Stomach (tissue), 9 donors: Measurements from ENCODE around the gene BID. TPM values are rescaled to one million over a fixed set of nuclear protein-coding genes. Genes with fewer than 3 reads are reported as not detected.

Source experiments
- DNase-seq, 2 donors: peaks; one replicate each; pipeline versions ENCODE4 v3.0.0 to v3.0.0-alpha.2; 2013 to 2019
- H3K27ac ChIP-seq, 5 donors: fragments of 200-600 bp in 4 of 5; sonication (generic) in 4 of 5; one replicate each; pipeline ENCODE4 v1.5.1; 2013 to 2019; ENCODE audit warnings: mild to moderate bottlenecking in 1 of 5, moderate library complexity in 1 of 5
- H3K27me3 ChIP-seq, 3 donors: fragments of 200-600 bp; sonication (generic); one replicate each; pipeline ENCODE4 v1.5.1; 2017 to 2019; ENCODE audit warnings: mixed run types in 1 of 3
- H3K36me3 ChIP-seq, 4 donors: fragments of 200-600 bp; sonication (generic); 1 replicate in 3 of 4; 2 replicates in 1 of 4; pipeline ENCODE4 v1.5.1; 2016 to 2019
- H3K4me1 ChIP-seq, 4 donors: fragments of 200-600 bp; sonication (generic); one replicate each; pipeline ENCODE4 v1.5.1; 2016 to 2019
- H3K4me3 ChIP-seq, 4 donors: fragments of 200-600 bp; sonication (generic) in 3 of 4; one replicate each; pipeline ENCODE4 v1.5.1; 2016 to 2019; ENCODE audit warnings: mild to moderate bottlenecking in 1 of 4
- H3K9me3 ChIP-seq, 4 donors: fragments of 200-600 bp; sonication (generic); one replicate each; pipeline ENCODE4 v1.5.1; 2016 to 2019
- CTCF ChIP-seq, 7 experiments: fragments of 450-650 bp in 4 of 7; fragments of 200-600 bp in 3 of 7; sonication (generic) in 3 of 7; IDR thresholded peaks; one replicate each; pipeline ENCODE4 v1.5.1; 2016 to 2019; ENCODE audit warnings: antibody characterized with exemption in 7 of 7, control low read depth in 2 of 7, mild to moderate bottlenecking in 1 of 7
- EP300 ChIP-seq: sonication (generic); formaldehyde crosslinking; IDR thresholded peaks from one replicate; pipeline ENCODE4 v1.6.1; 2017; ENCODE audit warnings: antibody characterized with exemption
- POLR2A ChIP-seq, 4 donors: fragments of 450-650 bp; IDR thresholded peaks; one replicate each; pipeline ENCODE4 v1.6.1; 2016; ENCODE audit warnings: antibody characterized with exemption in 4 of 4, control low read depth in 2 of 4, mild to moderate bottlenecking in 1 of 4, moderate library complexity in 1 of 4
- POLR2AphosphoS5 ChIP-seq, 3 donors: sonication (generic); formaldehyde crosslinking; IDR thresholded peaks; one replicate each; pipeline ENCODE4 v1.6.1; 2016; ENCODE audit warnings: antibody characterized with exemption in 3 of 3
- WGBS, 5 donors: extraction: QIAGEN DNeasy Blood & Tissue Kit in 3 of 5; methylation state at CpG; one replicate each; pipeline versions ENCODE4 v1.1.5 to v1.1.7; 2013 to 2018; 5-methylcytosine and 5-hydroxymethylcytosine counted together
- intact Hi-C: fragments of 100-400 bp; cut with DNase I; formaldehyde crosslinking; loops from one replicate; pipeline ENCODE4 v1.15.1; 2023; ENCODE audit warnings: low total_unique reads
- polyA plus RNA-seq, 3 donors: library from polyadenylated mRNA; stranded (reverse); fragments of 200-250 nt; gene quantifications; one replicate each; pipeline ENCODE4 v1.2.3, GENCODE V29; 2013
- small RNA-seq, 4 donors: library from RNA; depleted of rRNA; stranded (forward); fragments of <200 nt; gene quantifications; one replicate each; pipeline ENCODE3, GENCODE V24; 2016
- total RNA-seq, 5 donors: library from RNA; depleted of rRNA; stranded (reverse); fragments of >200 nt; gene quantifications; one replicate each; pipeline versions ENCODE4 v1.1.0 to v1.2.3, GENCODE V29; 2014 to 2016
- donor health status: healthy with polysubstance abuse.
- donor health status: Bipolar disorder and iron deficiency.
- donor health status: healthy.

Gene BID
- total and polyA plus RNA-seq, 8 donors = 1.2 to 50.9 (median 19.7) TPM

- DNase-seq = no peak
- Histone ChIP-seq H3K9me3 (no peaks in the 10 kb centered on the region), H3K36me3 (peaks cover 0 to 46% (median 45%) of the 10 kb centered on the region in 4 donors), H3K4me1 (no peaks in the 10 kb centered on the region), H3K4me3 (no peak overlapping the region), H3K27ac (no peak overlapping the region), H3K27me3 (no peaks in the 10 kb centered on the region)
- TF ChIP-seq POLR2AphosphoS5 (IDR thresholded peaks at IDR 0.05) (no peak), POLR2A (IDR thresholded peaks at IDR 0.05) (no peak), EP300 (no peak), CTCF (IDR thresholded peaks at IDR 0.05) (no peak)
- intact Hi-C loops = no loop called here
- 87 to 88% (median 88%) methylated on average over 2 of the region's 2 CpGs for WGBS, 5 donors
These were observed 80.1 kb downstream of the BID start for GRCh38 chr22:17694193-17694592.

- H3K27me3 ChIP-seq = no peaks in the 10 kb centered on the region
- no peaks in the 10 kb centered on the region for H3K4me1 ChIP-seq
- WGBS, 5 donors = 88 to 91% (median 90%) methylated on average over 4 of the region's 4 CpGs
- intact Hi-C loops = no loop called here
- no peak overlapping the region for H3K4me3 ChIP-seq
- TF ChIP-seq POLR2A (IDR thresholded peaks at IDR 0.05) (no peak), CTCF (IDR thresholded peaks at IDR 0.05) (no peak), EP300 (no peak), POLR2AphosphoS5 (IDR thresholded peaks at IDR 0.05) (no peak)
- H3K27ac ChIP-seq = no peak overlapping the region
- no peaks in the 10 kb centered on the region for H3K9me3 ChIP-seq
- no peak for DNase-seq
- peaks cover 0 to 51% (median 50%) of the 10 kb centered on the region in 4 donors for H3K36me3 ChIP-seq
These were observed 81.4 kb downstream of the BID start for GRCh38 chr22:17692841-17693240.

- WGBS, 5 donors = 81 to 91% (median 89%) methylated on average over 3 of the region's 3 CpGs
- intact Hi-C loops = no loop called here
These were observed 90.0 kb downstream of the BID start for GRCh38 chr22:17684245-17684644.

More at GRCh38 chr22:17684245-17684644, 90.0 kb downstream of the BID start:
- H3K36me3 ChIP-seq = peaks cover 0 to 45% (median 33%) of the 10 kb centered on the region in 4 donors
- no peaks in the 10 kb centered on the region for H3K27me3 ChIP-seq
- DNase-seq = no peak
- H3K27ac ChIP-seq = no peak overlapping the region
- TF ChIP-seq EP300 (no peak), POLR2A (IDR thresholded peaks at IDR 0.05) (no peak), CTCF (IDR thresholded peaks at IDR 0.05) (no peak), POLR2AphosphoS5 (IDR thresholded peaks at IDR 0.05) (no peak)
- H3K9me3 ChIP-seq = no peaks in the 10 kb centered on the region
- no peaks in the 10 kb centered on the region for H3K4me1 ChIP-seq
- H3K4me3 ChIP-seq = no peak overlapping the region

Small RNA genes lying within 50 kb of the gene (small RNA-seq; reads per million reads assigned to genes)
- gene MIR3198-1 = 0 reads per million in 4 donors

Other genes starting within 250 kb of the BID start
- 1 to 10 TPM in 4 of 5 donors, not detected in 1; 1.2 to 2.0 (median 1.7) TPM for gene SLC25A18, start 211.0 kb downstream of the BID start, total RNA-seq
- gene SLC25A18, start 211.0 kb downstream of the BID start, polyA plus RNA-seq = 1 to 10 TPM in 2 of 3 donors, under 1 TPM in 1; 0.70 to 3.1 (median 1.9) TPM
- 100 to 1,000 TPM in 2 of 5 donors, 10 to 100 TPM in 3; 22.2 to 284 (median 58.7) TPM for gene ATP6V1E1, start 145.7 kb downstream of the BID start, total RNA-seq
- gene ATP6V1E1, start 145.7 kb downstream of the BID start, polyA plus RNA-seq = 100 to 1,000 TPM; 101 to 150 (median 133) TPM
- 10 to 100 TPM; 15.6 to 74.1 (median 57.6) TPM for gene BCL2L13, start 135.7 kb downstream of the BID start, total RNA-seq
- gene BCL2L13, start 135.7 kb downstream of the BID start, polyA plus RNA-seq = 10 to 100 TPM; 13.7 to 26.9 (median 26.1) TPM